Dedifferentiated amniotic fluid mesenchymal stem cell (primary cell): ENCODE measurements around the gene GRHPR.
"Not testable (repeated sequence)": the region's sequence is repeated elsewhere in the genome, so short reads cannot be mapped to it uniquely, and the experiment has no call there.

ENCODE experiments used
- DNase-seq: peaks from one replicate; pipeline ENCODE4 v3.0.0-alpha.2; 2016; ENCODE audit errors: extremely low spot score

GRHPR gene

DNA sequence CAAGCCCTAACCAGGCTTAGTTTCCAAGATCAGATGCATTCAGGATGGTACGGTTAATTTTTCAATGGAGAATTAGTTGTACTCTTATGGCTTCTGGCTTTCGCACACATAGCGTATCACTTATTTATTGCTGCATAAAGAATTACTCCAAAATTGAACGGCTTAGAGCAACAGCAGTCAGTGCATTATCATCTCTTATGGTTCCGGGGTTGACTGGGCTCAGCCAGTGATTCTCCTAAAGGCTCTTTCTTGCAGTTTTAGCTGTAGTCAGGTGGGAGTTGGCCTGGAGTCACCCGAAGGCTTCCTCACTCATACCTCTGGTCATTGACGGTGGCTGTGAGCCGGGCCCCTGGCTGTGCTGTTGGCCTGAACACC lies 595 bp upstream of the GRHPR start:
- DNase-seq = no peak

- no peak for DNase-seq
Observed at GRCh38 chr9:37423508-37423907, 1.0 kb downstream of the GRHPR start.

DNA sequence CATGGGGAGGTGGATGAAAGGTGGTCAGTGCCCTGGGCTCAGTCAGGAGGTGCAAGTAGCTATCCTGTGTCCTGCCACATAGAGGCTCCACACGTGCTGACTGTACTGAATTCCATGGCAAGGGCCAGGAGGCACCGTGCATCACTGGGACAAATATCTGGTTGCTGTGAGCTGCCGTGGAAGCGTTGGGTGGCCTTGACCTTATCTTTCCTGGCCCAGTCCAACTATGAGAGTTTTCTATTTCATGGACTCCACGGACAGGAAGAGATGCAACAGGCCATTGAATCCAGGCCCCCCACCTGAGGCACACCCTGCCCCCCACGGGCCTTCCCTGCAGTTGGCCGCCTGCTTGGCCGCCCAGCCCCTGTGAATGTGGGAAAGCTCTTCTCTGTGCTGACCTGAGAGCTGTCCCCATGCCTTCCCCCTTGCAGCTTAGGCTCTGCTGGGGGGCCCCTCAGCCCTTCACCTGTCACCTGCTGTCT lies 1.7 kb downstream of the GRHPR start:
- no peak for DNase-seq

DNA sequence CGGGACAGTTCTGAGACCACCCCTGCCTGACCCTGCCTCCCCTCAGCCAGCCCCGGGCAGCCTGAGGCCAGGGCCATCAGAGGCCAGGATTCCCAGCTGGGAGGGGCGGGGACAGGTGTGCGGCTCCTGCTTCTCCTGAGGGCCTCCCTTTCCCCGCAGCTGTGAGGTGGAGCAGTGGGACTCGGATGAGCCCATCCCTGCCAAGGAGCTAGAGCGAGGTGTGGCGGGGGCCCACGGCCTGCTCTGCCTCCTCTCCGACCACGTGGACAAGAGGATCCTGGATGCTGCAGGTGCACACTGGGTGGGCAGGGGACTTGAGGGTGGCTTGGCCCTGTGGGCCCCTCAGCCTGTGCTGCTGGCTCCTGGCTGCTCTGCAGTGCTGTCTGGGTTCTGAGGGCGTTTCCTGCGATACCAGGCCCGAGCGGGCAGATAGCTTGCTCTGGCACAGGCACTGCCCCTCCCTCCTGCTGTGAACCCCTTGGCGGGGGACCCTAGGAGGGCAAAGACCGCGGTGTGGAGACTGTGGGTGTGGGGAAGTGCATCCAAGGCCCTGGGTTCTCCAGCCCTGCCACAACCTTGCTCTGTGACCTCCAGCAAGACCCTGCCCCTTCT lies 2.3 kb downstream of the GRHPR start:
- no peak for DNase-seq

- no peak for DNase-seq
Observed at GRCh38 chr9:37425298-37425752, 2.8 kb downstream of the GRHPR start.

GRCh38 chr9:37426431-37426830 lies 3.9 kb downstream of the GRHPR start:
- DNase-seq = not testable (repeated sequence)

GRCh38 chr9:37426846-37427245 lies 4.3 kb downstream of the GRHPR start:
- no peak for DNase-seq

GRCh38 chr9:37428345-37428744 lies 5.8 kb downstream of the GRHPR start:
- no peak for DNase-seq

GRCh38 chr9:37429441-37430285 lies 7.2 kb downstream of the GRHPR start:
- DNase-seq = no peak

DNA sequence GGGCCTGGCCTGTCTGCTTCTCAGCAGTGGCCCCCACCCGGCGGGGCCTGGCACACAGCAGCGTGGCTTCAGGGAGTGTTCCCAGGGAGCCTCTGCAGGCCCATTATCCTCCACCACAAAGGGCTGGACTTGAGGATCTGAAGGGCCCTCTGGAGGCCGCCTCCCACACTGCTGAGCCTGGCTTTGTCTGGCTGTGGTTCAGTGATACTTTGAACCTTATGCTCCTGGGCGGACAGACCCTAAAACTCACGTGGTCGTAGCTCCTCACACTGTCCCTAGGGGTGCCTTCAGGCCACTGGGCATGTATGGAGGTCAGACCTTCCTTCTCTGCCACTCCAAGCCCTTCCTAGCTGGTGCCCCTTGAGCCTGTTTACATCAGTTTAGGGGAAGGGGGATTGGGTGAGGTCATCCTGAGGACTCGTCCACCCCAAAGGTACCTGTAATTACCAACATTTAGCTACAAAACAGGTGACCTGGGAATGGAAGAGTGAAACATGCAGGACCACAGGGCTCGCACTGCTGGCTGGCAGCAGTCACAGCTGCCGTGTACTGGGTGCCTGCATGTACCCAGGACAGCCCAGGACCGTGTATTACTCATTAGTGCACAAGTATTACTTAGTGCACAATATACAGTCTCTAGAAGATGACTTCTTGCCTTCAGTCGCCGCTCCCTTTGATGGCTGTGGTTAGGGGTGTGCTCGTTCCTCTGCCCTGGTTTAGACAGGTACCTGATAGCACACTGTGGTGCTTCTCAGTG lies 8.5 kb downstream of the GRHPR start:
- DNase-seq = no peak

DNA sequence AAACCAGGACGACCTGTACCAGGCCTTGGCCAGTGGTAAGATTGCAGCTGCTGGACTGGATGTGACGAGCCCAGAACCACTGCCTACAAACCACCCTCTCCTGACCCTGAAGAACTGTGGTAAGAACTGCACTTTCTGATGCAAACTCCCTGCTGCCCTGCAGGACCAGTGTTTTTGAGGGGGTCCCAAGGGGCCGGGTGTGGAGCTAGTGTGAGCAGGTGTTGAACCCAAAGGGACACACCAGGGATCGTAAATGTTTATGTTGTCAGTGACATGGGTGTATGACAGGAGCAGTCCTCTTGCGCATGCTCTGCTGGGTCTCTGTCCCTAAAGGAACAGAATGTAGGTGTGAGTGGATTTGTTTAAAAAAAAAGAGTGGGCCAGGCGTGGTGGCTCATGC lies 9.5 kb downstream of the GRHPR start:
- no peak for DNase-seq

- no peak for DNase-seq
Observed at GRCh38 chr9:37433867-37434371, 11.4 kb downstream of the GRHPR start.

GRCh38 chr9:37436540-37436939 lies 14.0 kb downstream of the GRHPR start:
- DNase-seq = no peak

GRCh38 chr9:37437010-37437409 lies 14.5 kb downstream of the GRHPR start:
- no peak for DNase-seq

- no peak for DNase-seq
Observed at GRCh38 chr9:37437621-37438020, 15.1 kb downstream of the GRHPR start.

DNA sequence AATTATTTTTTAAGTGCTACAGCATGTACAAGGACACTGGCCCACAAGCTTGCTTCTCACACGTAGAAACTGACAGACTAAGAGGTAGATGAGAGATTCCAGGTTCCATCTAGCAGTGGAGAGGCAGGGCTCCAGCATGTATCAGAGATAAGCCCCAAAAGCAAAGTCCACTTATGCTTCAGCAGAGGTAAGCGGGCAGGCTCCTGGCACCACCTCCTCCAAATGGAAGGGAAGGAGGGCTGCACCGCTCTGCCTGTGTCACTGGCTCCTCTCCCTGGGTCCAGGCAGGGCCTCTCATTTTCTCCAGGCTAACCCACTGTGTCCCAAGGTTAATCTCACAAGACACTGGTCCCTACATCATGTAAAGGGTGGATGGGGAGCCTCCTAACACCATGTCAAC lies 15.9 kb downstream of the GRHPR start:
- no peak for DNase-seq

GRCh38 chr9:37441776-37442370 lies 19.4 kb downstream of the GRHPR start:
- no peak for DNase-seq

DNA sequence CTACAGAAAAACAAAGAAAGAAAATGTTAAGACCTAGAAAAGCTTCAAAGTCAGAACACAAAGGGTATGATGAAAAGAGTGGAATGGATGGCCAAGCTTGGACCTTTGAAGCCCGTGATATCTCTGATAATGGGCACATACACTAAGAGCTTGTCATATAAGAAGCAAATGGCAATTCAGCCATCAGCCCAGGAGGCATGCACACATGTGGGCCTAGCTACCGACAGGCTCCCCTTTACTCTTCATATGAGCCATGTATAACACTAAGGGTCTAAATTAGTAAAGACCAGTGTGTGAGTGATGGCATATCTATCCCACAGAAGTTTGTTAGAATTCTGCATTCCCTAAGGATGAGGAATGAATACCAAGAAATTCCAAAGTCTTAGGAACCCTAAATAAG lies 20.1 kb downstream of the GRHPR start:
- DNase-seq = no peak

- DNase-seq = no peak
Observed at GRCh38 chr9:37443566-37443965, 21.1 kb downstream of the GRHPR start.

GRCh38 chr9:37444890-37445289 lies 22.4 kb downstream of the GRHPR start:
- DNase-seq = no peak

GRCh38 chr9:37445832-37446231 lies 23.3 kb downstream of the GRHPR start:
- no peak for DNase-seq

DNA sequence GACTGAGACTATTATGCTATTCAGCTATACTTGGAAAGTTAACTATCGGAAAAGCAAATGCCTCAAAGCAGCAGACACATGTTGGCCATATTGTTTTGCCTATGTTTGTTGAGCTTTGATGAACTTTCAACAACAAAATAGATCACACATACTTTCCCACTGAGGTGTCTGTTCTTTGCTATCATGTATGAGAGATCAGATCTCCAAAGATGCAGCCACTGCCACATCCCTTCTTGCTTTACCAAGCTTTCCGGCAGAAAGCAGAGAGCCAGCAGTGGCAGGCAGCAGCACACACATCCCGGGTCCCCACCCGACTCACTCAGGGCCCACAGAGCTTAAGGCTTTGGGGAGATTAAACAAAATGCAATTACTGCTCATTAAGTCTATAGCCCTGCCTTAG lies 23.9 kb downstream of the GRHPR start:
- DNase-seq = no peak
